Smooth muscle cell (in vitro differentiated cells): ENCODE measurements around the gene PHPT1. TPM values are rescaled to one million over a fixed set of nuclear protein-coding genes. Genes with fewer than 3 reads are reported as not detected.
"Not testable (repeated sequence)": the region's sequence is repeated elsewhere in the genome, so short reads cannot be mapped to it uniquely, and the experiment has no call there.

Experiments
- DNase-seq: peaks from one replicate; lab custom pipeline; 2025; ENCODE audit not compliant: unreplicated experiment; lab: John Stamatoyannopoulos, UW
- H2AFZ ChIP-seq: fragments of 200-600 bp; sonication (generic); 2 replicates; pipeline ENCODE4 v1.6.0; 2016; ENCODE audit warnings: antibody characterized with exemption, low read depth, mild to moderate bottlenecking
- H3F3A ChIP-seq: fragments of 200-600 bp; sonication (generic); 2 replicates; pipeline ENCODE4 v1.6.0; 2017; ENCODE audit warnings: antibody characterized with exemption, low read depth
- H3K27ac ChIP-seq: fragments of 200-600 bp; sonication (generic); 2 replicates; pipeline ENCODE4 v1.5.1; 2016; ENCODE audit warnings: low read depth, mild to moderate bottlenecking
- H3K27me3 ChIP-seq: fragments of 200-600 bp; sonication (generic); 2 replicates; pipeline ENCODE4 v1.6.1; 2016; ENCODE audit warnings: low read depth, mild to moderate bottlenecking
- H3K36me3 ChIP-seq: fragments of 200-600 bp; sonication (generic); 2 replicates; pipeline ENCODE4 v1.5.1; 2016; ENCODE audit warnings: low read depth
- H3K4me1 ChIP-seq: fragments of 200-600 bp; sonication (generic); 2 replicates; pipeline ENCODE4 v1.5.1; 2016; ENCODE audit warnings: low read depth
- H3K4me2 ChIP-seq: fragments of 200-600 bp; sonication (generic); 2 replicates; pipeline ENCODE4 v1.6.0; 2016; ENCODE audit warnings: mild to moderate bottlenecking
- H3K4me3 ChIP-seq: fragments of 200-600 bp; sonication (generic); 2 replicates; pipeline ENCODE4 v1.5.1; 2016; ENCODE audit warnings: mild to moderate bottlenecking
- H3K79me2 ChIP-seq: fragments of 200-600 bp; sonication (generic); 2 replicates; pipeline ENCODE4 v1.6.0; 2016; ENCODE audit warnings: low read depth, mild to moderate bottlenecking
- H3K9ac ChIP-seq: fragments of 200-600 bp; sonication (generic); 2 replicates; pipeline ENCODE4 v1.6.0; 2016; ENCODE audit warnings: low read depth
- H3K9me3 ChIP-seq: fragments of 200-600 bp; sonication (generic); replicated peaks from 2 replicates; pipeline ENCODE4 v1.5.1; 2016; ENCODE audit warnings: low read depth
- H4K20me1 ChIP-seq: fragments of 200-600 bp; sonication (generic); 2 replicates; pipeline ENCODE4 v1.6.0; 2016; ENCODE audit warnings: low read depth
- WGBS: methylation state at CpG from one replicate; pipeline ENCODE4 v1.1.7; 2016; ENCODE audit warnings: low lambda C conversion rate; 5-methylcytosine and 5-hydroxymethylcytosine counted together
- polyA plus RNA-seq: library from polyadenylated mRNA; unstranded; fragments of >200 nt; fragmentation: Nextera tagmentation; extraction: Ambion mirVana; gene quantifications from 2 replicates; pipeline ENCODE4 v1.2.1, GENCODE V29; 2016
- total RNA-seq: library from RNA; depleted of rRNA; stranded (reverse); fragments of >200 nt; gene quantifications from 2 replicates; pipeline ENCODE4 v1.2.3, GENCODE V29; 2014
- TF ChIP-seq, protein P1 (sequence below): fragments of 200-600 bp; sonication (generic); IDR thresholded peaks from 2 replicates; pipeline ENCODE4 v1.5.1; 2017; ENCODE audit warnings: borderline replicate concordance, mild to moderate bottlenecking, antibody characterized with exemption; ENCODE audit not compliant: insufficient read depth, poor library complexity, severe bottlenecking

The PHPT1 gene
- total and polyA plus RNA-seq, 2 experiments from 2014 or later, result 173 to 381 TPM

DNA sequence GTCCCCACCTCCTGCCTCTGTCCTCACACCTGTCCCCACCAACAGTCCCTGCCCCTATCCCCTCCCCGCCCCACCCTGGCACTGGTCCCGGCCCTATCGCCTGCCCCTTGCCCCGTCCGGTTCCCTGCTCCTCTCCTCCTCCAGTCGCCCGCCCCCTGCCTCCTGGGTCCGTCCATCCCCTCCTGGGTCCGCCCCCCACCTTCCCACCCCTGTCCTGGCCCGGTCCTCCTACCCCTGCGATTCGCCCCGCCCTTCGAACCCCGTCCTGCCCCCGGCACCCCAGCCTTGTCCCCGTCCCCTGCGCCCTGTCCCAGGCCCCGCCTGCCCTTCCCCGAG, 16.5 kb downstream of the PHPT1 start:
- Histone ChIP-seq H2AFZ (no peak overlapping the region), H3K4me3 (peak overlapping the region; percentile 99), H3K9ac (peak overlapping the region; percentile 95), H4K20me1 (peaks cover 22% of the 10 kb centered on the region), H3K4me1 (no peaks in the 10 kb centered on the region), H3K4me2 (peak overlapping the region; percentile 94), H3K9me3 (no peaks in the 10 kb centered on the region), H3K27ac (peak overlapping the region; percentile 63), H3F3A (peaks cover 11% of the 10 kb centered on the region), H3K79me2 (peaks cover 35% of the 10 kb centered on the region), H3K36me3 (no peaks in the 10 kb centered on the region), H3K27me3 (no peaks in the 10 kb centered on the region)
- TF ChIP-seq, protein P1, sequence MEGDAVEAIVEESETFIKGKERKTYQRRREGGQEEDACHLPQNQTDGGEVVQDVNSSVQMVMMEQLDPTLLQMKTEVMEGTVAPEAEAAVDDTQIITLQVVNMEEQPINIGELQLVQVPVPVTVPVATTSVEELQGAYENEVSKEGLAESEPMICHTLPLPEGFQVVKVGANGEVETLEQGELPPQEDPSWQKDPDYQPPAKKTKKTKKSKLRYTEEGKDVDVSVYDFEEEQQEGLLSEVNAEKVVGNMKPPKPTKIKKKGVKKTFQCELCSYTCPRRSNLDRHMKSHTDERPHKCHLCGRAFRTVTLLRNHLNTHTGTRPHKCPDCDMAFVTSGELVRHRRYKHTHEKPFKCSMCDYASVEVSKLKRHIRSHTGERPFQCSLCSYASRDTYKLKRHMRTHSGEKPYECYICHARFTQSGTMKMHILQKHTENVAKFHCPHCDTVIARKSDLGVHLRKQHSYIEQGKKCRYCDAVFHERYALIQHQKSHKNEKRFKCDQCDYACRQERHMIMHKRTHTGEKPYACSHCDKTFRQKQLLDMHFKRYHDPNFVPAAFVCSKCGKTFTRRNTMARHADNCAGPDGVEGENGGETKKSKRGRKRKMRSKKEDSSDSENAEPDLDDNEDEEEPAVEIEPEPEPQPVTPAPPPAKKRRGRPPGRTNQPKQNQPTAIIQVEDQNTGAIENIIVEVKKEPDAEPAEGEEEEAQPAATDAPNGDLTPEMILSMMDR, result no peak
- no CpG with 5 or more reads among the region's 20 CpGs for WGBS
- DNase-seq, result no peak

DNA sequence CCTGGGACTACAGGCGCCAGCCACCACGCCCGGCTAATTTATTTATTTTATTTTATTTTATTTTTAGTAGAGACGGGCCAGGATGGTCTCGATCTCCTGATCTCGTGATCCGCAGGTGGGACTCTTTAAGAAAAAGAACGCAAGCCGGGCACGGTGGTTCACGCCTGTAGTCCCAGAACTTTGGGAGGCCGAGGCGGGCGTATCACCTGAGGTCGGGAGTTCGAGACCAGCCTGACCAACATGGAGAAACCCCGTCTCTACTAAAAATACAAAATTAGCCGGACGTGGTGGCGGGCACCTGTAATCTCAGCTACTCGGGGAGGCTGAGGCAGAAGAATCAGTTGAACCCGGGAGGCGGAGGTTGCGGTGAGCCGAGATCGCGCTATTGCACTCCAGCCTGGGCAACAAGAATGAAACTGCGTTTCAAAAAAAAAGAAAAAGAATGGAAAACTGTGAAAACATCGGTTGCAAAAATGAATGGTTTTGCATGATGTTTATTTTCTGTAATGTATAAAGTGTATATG, 17.8 kb downstream of the PHPT1 start:
- WGBS, result 91% methylated on average over 29 of the region's 29 CpGs
- H3K27ac ChIP-seq, H2AFZ ChIP-seq: not testable (repeated sequence)

DNA sequence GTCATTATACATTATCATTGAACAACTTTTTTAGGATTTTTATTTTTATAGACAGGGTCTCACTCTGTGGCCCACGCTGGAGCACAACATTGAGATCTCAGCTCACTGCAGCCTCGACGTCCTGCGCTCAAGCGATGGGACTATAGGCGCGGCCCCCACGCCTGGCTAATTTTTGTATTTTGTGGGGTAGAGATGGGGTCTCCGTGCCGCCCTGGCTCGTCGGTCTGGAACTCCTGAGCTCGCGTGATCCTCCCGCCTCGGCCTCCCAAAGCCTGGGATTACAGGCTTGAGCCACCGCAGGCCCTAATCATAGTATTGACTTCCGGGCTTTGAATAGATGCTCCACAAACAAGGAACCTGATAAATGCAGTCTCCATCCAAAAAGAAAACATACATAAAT, 18.3 kb downstream of the PHPT1 start:
- H4K20me1 ChIP-seq, result peaks cover 17% of the 10 kb centered on the region
- no peaks in the 10 kb centered on the region for H3K9me3 ChIP-seq
- H3K4me1 ChIP-seq, result no peaks in the 10 kb centered on the region
- peaks cover 11% of the 10 kb centered on the region for H3F3A ChIP-seq
- 98% methylated on average over 18 of the region's 18 CpGs for WGBS
- no peak for DNase-seq
- no peak overlapping the region for H3K4me3 ChIP-seq
- TF ChIP-seq, protein P1, result no peak
- no peak overlapping the region for H2AFZ ChIP-seq
- H3K4me2 ChIP-seq, result peak overlapping the region; percentile 94
- no peaks in the 10 kb centered on the region for H3K27me3 ChIP-seq
- no peak overlapping the region for H3K27ac ChIP-seq
- H3K79me2 ChIP-seq, result peaks cover 35% of the 10 kb centered on the region
- H3K9ac ChIP-seq, result no peak overlapping the region
- no peaks in the 10 kb centered on the region for H3K36me3 ChIP-seq

More for the DNA sequence above, 17.8 kb downstream of the PHPT1 start:
- H3K9me3 ChIP-seq, H3K36me3 ChIP-seq, DNase-seq, H3K4me1 ChIP-seq, H3K27me3 ChIP-seq: not testable (repeated sequence)
- Histone ChIP-seq H3K4me3 (peak overlapping the region; percentile 99), H3K4me2 (peak overlapping the region; percentile 94), H4K20me1 (peaks cover 20% of the 10 kb centered on the region), H3K9ac (peak overlapping the region; percentile 47), H3K79me2 (peaks cover 35% of the 10 kb centered on the region), H3F3A (peaks cover 11% of the 10 kb centered on the region)

DNA sequence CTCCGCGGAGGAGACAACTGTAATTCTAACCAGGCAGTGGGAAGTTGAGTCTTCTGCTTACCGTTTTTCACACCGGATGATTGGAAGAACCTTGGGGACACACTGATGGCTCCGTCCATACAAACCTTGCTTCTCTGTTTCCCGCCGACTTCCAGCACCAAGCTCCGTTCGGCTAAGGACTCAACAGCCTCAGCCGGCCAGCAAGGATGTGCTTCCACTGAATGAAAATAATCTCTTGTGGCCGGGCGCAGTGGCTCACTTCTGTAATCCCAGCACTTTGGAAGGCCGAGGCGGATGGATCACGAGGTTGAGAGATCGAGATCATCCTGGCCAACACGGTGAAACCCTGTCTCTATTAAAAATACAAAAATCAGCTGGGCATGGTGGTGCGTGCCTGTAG, 18.7 kb downstream of the PHPT1 start:
- peaks cover 17% of the 10 kb centered on the region for H4K20me1 ChIP-seq
- H3F3A ChIP-seq, result peaks cover 11% of the 10 kb centered on the region
- H3K36me3 ChIP-seq, result no peaks in the 10 kb centered on the region
- no peak for DNase-seq
- H3K9ac ChIP-seq, result no peak overlapping the region
- H3K9me3 ChIP-seq, result peaks cover 4% of the 10 kb centered on the region
- WGBS, result 98% methylated on average over 18 of the region's 18 CpGs
- no peak overlapping the region for H2AFZ ChIP-seq
- no peak overlapping the region for H3K4me2 ChIP-seq
- H3K79me2 ChIP-seq, result peaks cover 35% of the 10 kb centered on the region
- no peaks in the 10 kb centered on the region for H3K4me1 ChIP-seq
- no peaks in the 10 kb centered on the region for H3K27me3 ChIP-seq
- H3K4me3 ChIP-seq, result no peak overlapping the region
- TF ChIP-seq, protein P1, result no peak
- H3K27ac ChIP-seq, result no peak overlapping the region
